ENCODE data around the gene ZNF20. TPM values are rescaled to one million over a fixed set of nuclear protein-coding genes. Genes with fewer than 3 reads are reported as not detected.
"Not testable (repeated sequence)": the region's sequence is repeated elsewhere in the genome, so short reads cannot be mapped to it uniquely, and the experiment has no call there.

The ZNF20 gene
- total RNA-seq, 1 donor from 2014 or later, result 2.8 TPM

GRCh38 chr19:12141405-12141736, 1.2 kb upstream of the ZNF20 start:
- peaks cover 30% of the 10 kb centered on the region for H3K36me3 Mint-ChIP-seq (ENCODE audit: low read depth)
- peaks cover 34% of the 10 kb centered on the region for H3K4me1 Mint-ChIP-seq (ENCODE audit: low read depth)
- no peak for DNase-seq (ENCODE audit: low spot score)
- intact Hi-C loops (cut with micrococcal nuclease), result loop anchor here (1.0 kb wide), 5 partner anchors 49 to 344 kb away; no protein-coding TSS in a partner anchor
- H3K9me3 Mint-ChIP-seq, result peaks cover 26% of the 10 kb centered on the region
- no peak overlapping the region for H3K4me3 Mint-ChIP-seq
- H3K27ac Mint-ChIP-seq, result no peak overlapping the region
- no peaks in the 10 kb centered on the region for H3K27me3 Mint-ChIP-seq (ENCODE audit: insufficient read depth)

- peak; percentile 72 for DNase-seq (ENCODE audit: low spot score)
- peak overlapping the region; percentile 93 for H3K4me3 Mint-ChIP-seq
- H3K9me3 Mint-ChIP-seq, result peaks cover 21% of the 10 kb centered on the region
- peaks cover 34% of the 10 kb centered on the region for H3K4me1 Mint-ChIP-seq (ENCODE audit: low read depth)
- intact Hi-C loops (cut with micrococcal nuclease), result loop anchor here (1.0 kb wide), 11 partner anchors 22 to 343 kb away; partner anchors contain the start of genes ZNF440, ZNF443 and ZNF563
- peaks cover 25% of the 10 kb centered on the region for H3K36me3 Mint-ChIP-seq (ENCODE audit: low read depth)
- H3K27ac Mint-ChIP-seq, result peak overlapping the region; percentile 80
- no peaks in the 10 kb centered on the region for H3K27me3 Mint-ChIP-seq (ENCODE audit: insufficient read depth)
Observed at GRCh38 chr19:12140545-12141404, 625 bp upstream of the ZNF20 start.

GRCh38 chr19:12139269-12139668, 881 bp downstream of the ZNF20 start:
- peaks cover 31% of the 10 kb centered on the region for H3K36me3 Mint-ChIP-seq (ENCODE audit: low read depth)
- peak overlapping the region; percentile 93 for H3K4me3 Mint-ChIP-seq
- H3K27me3 Mint-ChIP-seq (ENCODE audit: insufficient read depth), result no peaks in the 10 kb centered on the region
- peaks cover 34% of the 10 kb centered on the region for H3K4me1 Mint-ChIP-seq (ENCODE audit: low read depth)
- DNase-seq (ENCODE audit: low spot score), result no peak
- H3K27ac Mint-ChIP-seq, result no peak overlapping the region
- intact Hi-C loops (cut with micrococcal nuclease), result loop anchor here (1.0 kb wide), 1 partner anchor 27 kb away; no protein-coding TSS in a partner anchor
- peaks cover 18% of the 10 kb centered on the region for H3K9me3 Mint-ChIP-seq

- intact Hi-C loops (cut with micrococcal nuclease), result no loop called here
- no peak for DNase-seq (ENCODE audit: low spot score)
- Mint-ChIP-seq H3K27ac (no peak overlapping the region), H3K27me3 (ENCODE audit: insufficient read depth) (no peaks in the 10 kb centered on the region), H3K4me3 (peak overlapping the region; percentile 93), H3K36me3 (ENCODE audit: low read depth) (peaks cover 48% of the 10 kb centered on the region), H3K9me3 (peaks cover 34% of the 10 kb centered on the region), H3K4me1 (ENCODE audit: low read depth) (peaks cover 34% of the 10 kb centered on the region)
Observed at GRCh38 chr19:12137221-12137940, 2.8 kb downstream of the ZNF20 start.

GRCh38 chr19:12133069-12133468, 7.1 kb downstream of the ZNF20 start:
- Mint-ChIP-seq H3K4me1 (ENCODE audit: low read depth) (peaks cover 9% of the 10 kb centered on the region), H3K27me3 (ENCODE audit: insufficient read depth) (no peaks in the 10 kb centered on the region), H3K36me3 (ENCODE audit: low read depth) (peaks cover 54% of the 10 kb centered on the region), H3K4me3 (no peak overlapping the region), H3K27ac (no peak overlapping the region), H3K9me3 (peaks cover 50% of the 10 kb centered on the region)
- intact Hi-C loops (cut with micrococcal nuclease), result no loop called here
- DNase-seq (ENCODE audit: low spot score), result no peak

GRCh38 chr19:12126707-12127106, 13.4 kb downstream of the ZNF20 start:
- Mint-ChIP-seq H3K27me3 (ENCODE audit: insufficient read depth) (peaks cover 1% of the 10 kb centered on the region), H3K4me1 (ENCODE audit: low read depth) (no peaks in the 10 kb centered on the region), H3K27ac (no peak overlapping the region), H3K4me3 (no peak overlapping the region), H3K36me3 (ENCODE audit: low read depth) (peaks cover 6% of the 10 kb centered on the region), H3K9me3 (peaks cover 41% of the 10 kb centered on the region)
- no peak for DNase-seq (ENCODE audit: low spot score)
- intact Hi-C loops (cut with micrococcal nuclease), result no loop called here

- H3K36me3 Mint-ChIP-seq (ENCODE audit: low read depth), result peaks cover 14% of the 10 kb centered on the region
- peaks cover 40% of the 10 kb centered on the region for H3K9me3 Mint-ChIP-seq
- no peaks in the 10 kb centered on the region for H3K4me1 Mint-ChIP-seq (ENCODE audit: low read depth)
- no peak overlapping the region for H3K27ac Mint-ChIP-seq
- intact Hi-C loops (cut with micrococcal nuclease), result no loop called here
- DNase-seq (ENCODE audit: low spot score), result no peak
- H3K4me3 Mint-ChIP-seq, result no peak overlapping the region
- no peaks in the 10 kb centered on the region for H3K27me3 Mint-ChIP-seq (ENCODE audit: insufficient read depth)
Observed at GRCh38 chr19:12117201-12117970, 22.8 kb downstream of the ZNF20 start.

GRCh38 chr19:12113121-12113520, 27.0 kb downstream of the ZNF20 start:
- Mint-ChIP-seq H3K36me3 (ENCODE audit: low read depth) (peaks cover 31% of the 10 kb centered on the region), H3K9me3 (peaks cover 62% of the 10 kb centered on the region), H3K27me3 (ENCODE audit: insufficient read depth) (no peaks in the 10 kb centered on the region), H3K4me1 (ENCODE audit: low read depth) (no peaks in the 10 kb centered on the region), H3K27ac (no peak overlapping the region), H3K4me3 (no peak overlapping the region)
- intact Hi-C loops (cut with micrococcal nuclease), result no loop called here
- DNase-seq (ENCODE audit: low spot score), result no peak

GRCh38 chr19:12112701-12113100, 27.4 kb downstream of the ZNF20 start:
- H3K9me3 Mint-ChIP-seq, result peaks cover 62% of the 10 kb centered on the region
- H3K27ac Mint-ChIP-seq, result no peak overlapping the region
- H3K27me3 Mint-ChIP-seq (ENCODE audit: insufficient read depth), result no peaks in the 10 kb centered on the region
- H3K4me1 Mint-ChIP-seq (ENCODE audit: low read depth), result no peaks in the 10 kb centered on the region
- H3K36me3 Mint-ChIP-seq (ENCODE audit: low read depth), result peaks cover 31% of the 10 kb centered on the region
- no peak overlapping the region for H3K4me3 Mint-ChIP-seq
- intact Hi-C loops (cut with micrococcal nuclease), result no loop called here
- no peak for DNase-seq (ENCODE audit: low spot score)

- H3K4me3 Mint-ChIP-seq, result no peak overlapping the region
Observed at GRCh38 chr19:12111943-12112637, 28.1 kb downstream of the ZNF20 start.

GRCh38 chr19:12111176-12111575, 29.0 kb downstream of the ZNF20 start:
- intact Hi-C loops (cut with micrococcal nuclease), result no loop called here
- no peak for DNase-seq (ENCODE audit: low spot score)
- H3K36me3 Mint-ChIP-seq (ENCODE audit: low read depth), result peaks cover 31% of the 10 kb centered on the region
- no peak overlapping the region for H3K27ac Mint-ChIP-seq
- H3K9me3 Mint-ChIP-seq, result peaks cover 59% of the 10 kb centered on the region
- H3K4me1 Mint-ChIP-seq (ENCODE audit: low read depth), result no peaks in the 10 kb centered on the region
- H3K4me3 Mint-ChIP-seq, result no peak overlapping the region
- H3K27me3 Mint-ChIP-seq (ENCODE audit: insufficient read depth), result no peaks in the 10 kb centered on the region

More at GRCh38 chr19:12111943-12112637, 28.1 kb downstream of the ZNF20 start:
- Mint-ChIP-seq H3K36me3 (ENCODE audit: low read depth) (peaks cover 31% of the 10 kb centered on the region), H3K9me3 (peaks cover 62% of the 10 kb centered on the region), H3K27ac (no peak overlapping the region), H3K27me3 (ENCODE audit: insufficient read depth) (no peaks in the 10 kb centered on the region), H3K4me1 (ENCODE audit: low read depth) (no peaks in the 10 kb centered on the region)
- intact Hi-C loops (cut with micrococcal nuclease), result no loop called here
- DNase-seq (ENCODE audit: low spot score), result no peak

GRCh38 chr19:12103909-12104308, 36.2 kb downstream of the ZNF20 start:
- H3K27ac Mint-ChIP-seq; H3K36me3 Mint-ChIP-seq (ENCODE audit: low read depth); H3K27me3 Mint-ChIP-seq (ENCODE audit: insufficient read depth); DNase-seq (ENCODE audit: low spot score); H3K4me3 Mint-ChIP-seq; H3K4me1 Mint-ChIP-seq (ENCODE audit: low read depth); intact Hi-C loops (cut with micrococcal nuclease): not testable (repeated sequence)
- H3K9me3 Mint-ChIP-seq, result peaks cover 57% of the 10 kb centered on the region
